ENCODE data around the gene PRLH.
"Not testable (repeated sequence)": the region's sequence is repeated elsewhere in the genome, so short reads cannot be mapped to it uniquely, and the experiment has no call there.

PRLH gene

DNA sequence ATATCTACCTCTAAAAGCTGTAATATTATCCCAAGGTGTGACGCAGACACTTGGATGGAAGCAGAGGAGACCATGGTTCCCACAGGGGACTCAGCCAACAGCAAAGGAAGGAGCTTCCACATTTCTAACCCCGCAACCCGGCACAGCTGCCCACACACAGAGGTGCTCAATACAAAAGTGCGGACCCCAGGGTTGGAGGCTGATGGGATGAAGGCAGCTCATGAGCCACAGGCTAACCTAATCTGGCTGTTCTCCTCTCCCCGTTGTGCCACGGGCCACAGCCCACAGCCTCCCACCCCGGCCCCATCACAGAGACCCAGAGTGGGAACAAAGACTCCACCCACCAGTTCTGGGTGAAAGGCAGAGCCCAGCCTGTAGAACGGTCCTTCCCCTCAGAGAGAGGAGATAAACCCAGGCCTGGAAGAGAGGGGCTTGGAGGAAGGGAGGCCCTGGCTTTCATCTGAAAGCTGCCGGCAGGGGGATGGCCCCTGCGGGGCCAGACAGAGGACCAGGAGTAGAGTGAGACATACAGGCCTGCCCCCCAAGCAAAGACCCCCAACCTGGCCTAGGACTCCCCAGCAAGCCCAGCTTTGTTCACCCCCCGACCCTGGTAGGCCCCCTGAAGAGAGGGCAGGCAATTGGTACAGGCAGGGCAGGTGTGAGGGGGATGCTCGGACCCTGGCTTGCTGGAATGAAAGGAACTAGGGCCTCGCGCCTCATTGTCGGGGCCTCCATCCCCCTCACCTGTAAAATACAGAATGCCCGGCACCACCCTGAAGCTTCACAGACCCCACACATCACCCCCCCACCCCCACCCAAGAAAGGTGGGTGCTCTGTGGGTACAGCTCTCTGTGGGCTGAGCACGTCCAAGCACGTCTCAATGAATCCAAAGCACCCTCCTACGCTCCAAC is 17.3 kb downstream of the PRLH start:
- DNase-seq = no peak

DNA sequence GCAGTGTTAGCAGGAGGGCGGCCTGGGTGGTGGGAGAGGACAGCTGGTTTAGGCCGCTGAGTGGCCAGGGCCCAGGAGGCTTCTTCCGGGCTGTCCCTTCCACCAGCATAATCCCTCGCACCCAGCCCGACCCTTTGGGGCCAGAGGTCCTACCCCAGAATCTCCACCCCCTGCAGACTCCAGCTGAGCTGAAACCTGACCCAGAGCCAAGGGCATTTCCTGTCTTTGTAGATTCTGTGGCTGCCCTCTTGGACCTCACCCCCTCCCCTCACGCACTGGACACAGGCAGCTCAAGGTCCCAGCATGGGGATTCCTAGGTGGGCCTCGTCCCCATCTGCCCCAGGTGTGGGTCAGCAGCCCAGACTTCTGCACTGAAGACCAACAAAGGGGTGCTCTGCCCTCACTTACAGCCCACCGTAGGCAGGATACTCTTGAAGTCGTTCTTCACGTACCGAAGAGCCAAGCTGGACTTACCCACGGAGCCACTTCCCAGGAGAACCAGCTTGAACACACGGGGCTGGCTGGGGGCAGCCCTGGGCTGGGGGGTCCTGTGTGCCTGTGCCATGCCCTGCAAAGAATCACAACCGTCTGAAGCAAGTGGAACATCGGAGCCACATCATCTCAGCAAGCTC is 19.3 kb downstream of the PRLH start:
- no peak for DNase-seq

- DNase-seq = no peak
Measured at GRCh38 chr2:237588044-237588696, 21.8 kb downstream of the PRLH start.

GRCh38 chr2:237590272-237591140 is 24.1 kb downstream of the PRLH start, which contains the start of gene RAB17:
Gene RAB17, minus strand, starts transcription at chr2:237590734. Its CDS starts 4,580 bp downstream, at chr2:237586154.
- DNase-seq = peak; percentile 92

- peak; percentile 76 for DNase-seq
Measured at GRCh38 chr2:237591141-237591881, 24.9 kb downstream of the PRLH start.

- DNase-seq = no peak
Measured at GRCh38 chr2:237592425-237592980, 26.1 kb downstream of the PRLH start.

- DNase-seq = no peak
Measured at GRCh38 chr2:237593036-237593435, 26.7 kb downstream of the PRLH start.

- DNase-seq = no peak
Measured at GRCh38 chr2:237593596-237594320, 27.4 kb downstream of the PRLH start.

DNA sequence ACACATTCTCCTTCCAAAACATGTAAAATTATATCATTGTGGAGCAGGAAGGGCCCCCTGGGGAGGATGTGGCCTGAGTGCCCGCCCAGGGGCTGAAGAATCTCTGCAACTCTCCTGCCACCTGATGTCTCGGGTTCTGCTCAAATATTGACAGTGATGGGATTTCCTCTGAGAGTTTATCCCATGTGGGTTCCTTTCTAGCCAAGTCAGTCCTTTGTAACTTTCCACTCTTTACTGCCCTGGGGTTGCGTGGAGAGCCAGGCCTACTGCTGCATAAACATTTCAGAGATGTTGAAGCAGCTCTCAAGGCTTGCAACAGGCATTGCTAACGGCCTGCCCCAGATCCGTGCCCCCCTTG is 28.1 kb downstream of the PRLH start:
- no peak for DNase-seq

- not testable (repeated sequence) for DNase-seq
Measured at GRCh38 chr2:237595829-237596519, 29.6 kb downstream of the PRLH start.

GRCh38 chr2:237596520-237597195 is 30.3 kb downstream of the PRLH start:
- no peak for DNase-seq

DNA sequence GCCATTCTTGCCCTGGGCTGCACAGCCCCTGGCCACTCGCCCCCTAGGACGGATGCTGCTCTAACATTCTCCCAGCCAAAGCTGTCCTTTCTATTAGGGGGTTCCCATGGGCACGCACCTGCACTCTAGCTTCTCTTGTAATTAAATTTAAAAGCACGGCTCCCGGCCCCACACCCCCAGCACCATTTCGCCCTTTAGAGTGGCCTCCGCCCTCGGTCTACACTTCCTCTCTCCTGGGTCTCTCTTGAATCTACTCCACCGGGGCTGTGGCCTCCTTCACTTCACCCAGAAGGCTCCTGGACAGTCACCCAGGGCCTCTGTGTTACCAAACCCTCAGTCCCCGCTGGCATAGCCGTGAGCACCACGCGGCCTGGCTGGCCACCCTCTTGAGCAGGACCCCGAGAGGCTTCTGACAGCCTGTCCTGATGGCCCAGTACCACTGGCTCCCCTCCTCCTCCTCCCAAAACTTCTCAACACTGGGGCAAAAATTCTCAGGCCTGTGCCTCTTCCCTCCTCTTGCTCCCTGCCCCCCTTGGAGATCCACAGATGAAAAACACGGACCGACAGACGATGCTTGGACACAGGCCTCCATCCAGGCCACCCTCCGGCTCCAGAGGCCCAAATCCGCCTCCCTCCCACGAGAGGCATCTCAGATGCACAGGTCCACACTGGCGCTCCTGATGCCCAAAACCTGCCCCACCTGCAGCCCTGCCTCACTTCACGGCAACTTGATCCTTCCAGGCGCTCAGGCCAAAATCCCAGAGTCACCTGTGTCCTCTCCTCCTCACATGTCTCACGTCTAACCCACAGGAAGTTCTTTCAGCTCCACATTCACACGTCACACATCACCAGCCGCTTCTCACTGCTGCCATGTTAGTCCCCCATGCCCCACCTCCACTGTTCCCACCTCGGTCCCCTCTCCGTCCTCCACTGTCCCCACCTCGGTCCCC is 31.1 kb downstream of the PRLH start:
- DNase-seq = peak; percentile 49

DNA sequence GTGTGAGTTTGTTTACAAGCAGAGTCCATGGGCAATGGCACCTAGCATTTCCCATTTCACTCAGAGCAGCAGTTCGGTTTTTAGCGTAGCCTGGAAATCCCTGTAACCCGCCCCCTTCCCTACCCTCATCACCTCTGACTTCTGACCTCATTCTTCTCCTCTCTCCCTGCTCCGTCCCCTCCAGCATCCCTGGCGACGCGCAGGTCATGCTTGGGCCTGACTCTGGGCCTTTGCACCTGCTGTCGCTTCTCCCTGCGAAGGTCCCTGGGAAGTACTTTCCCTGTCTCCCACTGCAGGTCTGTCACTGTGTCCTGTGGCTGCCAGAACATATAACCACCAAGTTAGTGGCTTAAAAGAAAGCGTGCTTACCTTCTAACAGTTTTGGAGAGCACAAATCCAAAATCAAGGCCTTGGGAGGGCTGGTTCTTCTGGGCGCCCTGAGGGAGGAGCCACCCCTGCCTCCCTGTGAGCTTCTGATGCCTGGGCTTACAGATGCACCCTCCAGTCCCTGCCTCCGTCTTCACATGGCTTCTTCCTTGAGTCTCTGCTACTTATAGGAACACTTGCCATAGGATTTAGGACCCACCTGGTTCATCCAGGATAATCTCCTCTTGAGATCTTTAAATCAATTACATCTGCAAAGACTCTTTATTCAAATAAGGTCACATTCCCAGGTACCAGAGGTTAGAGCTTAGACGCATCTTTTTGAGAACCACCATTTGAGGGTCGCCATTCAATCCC is 32.3 kb downstream of the PRLH start:
- DNase-seq = no peak

DNA sequence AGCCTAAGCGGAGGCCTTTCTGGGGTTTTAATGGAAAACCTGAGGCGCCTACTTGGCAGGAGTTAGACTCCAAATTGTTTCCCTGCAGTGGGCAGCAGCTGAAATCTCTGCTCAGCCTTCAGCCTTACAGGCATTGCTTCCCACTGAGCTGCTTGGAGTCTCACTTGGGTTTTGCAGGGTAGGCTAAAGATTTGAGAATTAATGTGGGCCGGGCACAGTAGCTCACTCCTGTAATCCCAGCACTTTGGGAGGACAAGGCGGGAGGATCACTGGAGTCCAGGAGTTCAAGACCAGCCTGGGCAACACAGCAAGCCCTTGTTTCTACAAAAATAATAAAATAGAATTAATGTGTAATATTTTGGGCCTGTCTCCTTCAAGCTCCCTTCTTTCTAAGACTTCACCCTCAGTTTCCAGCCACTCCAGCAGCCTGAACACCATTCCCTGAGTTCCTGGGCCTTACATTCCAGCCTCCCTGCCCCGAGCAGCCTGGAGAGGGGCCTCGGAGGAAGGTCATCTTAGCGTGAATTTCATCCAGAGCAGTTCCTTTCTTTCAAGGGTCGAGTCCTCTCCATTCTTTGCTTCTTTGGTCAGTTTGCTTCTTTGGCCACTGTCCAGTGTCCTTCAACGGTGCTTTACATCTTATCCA is 33.2 kb downstream of the PRLH start:
- DNase-seq = no peak

- peak; percentile 67 for DNase-seq
Measured at GRCh38 chr2:237600205-237600846, 34.0 kb downstream of the PRLH start.

- peak; percentile 81 for DNase-seq
Measured at GRCh38 chr2:237601453-237602116, 35.2 kb downstream of the PRLH start.

Data from islet precursor cell (in vitro differentiated cells).